GM23338 (cell line): ENCODE measurements around the gene AASDH. TPM values are rescaled to one million over a fixed set of nuclear protein-coding genes. Genes with fewer than 3 reads are reported as not detected.

Experiments used
- ATAC-seq: fragments of 200-7000 bp; cut with Tn5 transposase; 3 replicates; pipeline ENCODE4 v1.9.1; 2020
- DNase-seq: peaks from one replicate; pipeline ENCODE4 v3.0.0-alpha.2; 2015; ENCODE audit warnings: low spot score
- H2AFZ ChIP-seq: fragments of 200-600 bp; sonication (generic); 2 replicates; pipeline ENCODE4 v1.8.0; 2016; ENCODE audit warnings: antibody characterized with exemption, mild to moderate bottlenecking, moderate library complexity
- H3F3A ChIP-seq: fragments of 200-600 bp; sonication (generic); replicated peaks from 2 replicates; pipeline ENCODE4 v1.8.0; 2017; ENCODE audit warnings: antibody characterized with exemption, mixed run types, low read depth
- H3K27ac ChIP-seq: fragments of 200-600 bp; sonication (generic); 2 replicates; pipeline ENCODE4 v1.6.1; 2016; ENCODE audit warnings: low read depth
- H3K27me3 ChIP-seq: fragments of 200-600 bp; sonication (generic); 2 replicates; pipeline ENCODE4 v1.8.0; 2016; ENCODE audit warnings: mild to moderate bottlenecking, mixed run types, moderate library complexity; ENCODE audit not compliant: insufficient read depth
- H3K36me3 ChIP-seq: fragments of 200-600 bp; sonication (generic); 2 replicates; pipeline ENCODE4 v1.8.0; 2016; ENCODE audit warnings: mild to moderate bottlenecking; ENCODE audit not compliant: insufficient read depth
- H3K4me1 ChIP-seq: fragments of 200-600 bp; sonication (generic); 2 replicates; pipeline ENCODE4 v1.8.0; 2016; ENCODE audit warnings: mild to moderate bottlenecking, moderate library complexity; ENCODE audit not compliant: insufficient read depth
- H3K4me2 ChIP-seq: fragments of 200-600 bp; sonication (generic); 2 replicates; pipeline ENCODE4 v1.7.1; 2017; ENCODE audit warnings: mixed run types
- H3K4me3 ChIP-seq: fragments of 200-600 bp; sonication (generic); 2 replicates; pipeline ENCODE4 v1.6.1; 2016; ENCODE audit warnings: mixed run types
- H3K79me2 ChIP-seq: fragments of 200-600 bp; sonication (generic); replicated peaks from 2 replicates; pipeline ENCODE4 v1.8.0; 2017; ENCODE audit warnings: mild to moderate bottlenecking; ENCODE audit not compliant: insufficient read depth
- H3K9me2 ChIP-seq: fragments of 200-600 bp; sonication (generic); 2 replicates; pipeline ENCODE4 v1.8.0; 2017; ENCODE audit not compliant: insufficient read depth
- H4K20me1 ChIP-seq: fragments of 200-600 bp; sonication (generic); replicated peaks from 2 replicates; pipeline ENCODE4 v1.8.0; 2017; ENCODE audit warnings: mild to moderate bottlenecking; ENCODE audit not compliant: insufficient read depth
- H3K27ac Mint-ChIP-seq: 2 replicates; pipeline ENCODE4 v1.8.0; 2020; ENCODE audit warnings: inconsistent platforms, mild to moderate bottlenecking, moderate library complexity, mixed read lengths
- H3K27me3 Mint-ChIP-seq: 3 replicates; pipeline ENCODE4 v1.8.0; 2022; ENCODE audit warnings: low read depth, mild to moderate bottlenecking, moderate library complexity, mixed read lengths, inconsistent platforms; ENCODE audit not compliant: insufficient read depth, poor library complexity
- H3K36me3 Mint-ChIP-seq: 3 replicates; pipeline ENCODE4 v1.8.0; 2021; ENCODE audit warnings: low read depth, mild to moderate bottlenecking, inconsistent platforms, moderate library complexity, mixed read lengths
- H3K4me1 Mint-ChIP-seq: 3 replicates; pipeline ENCODE4 v1.8.0; 2020; ENCODE audit warnings: mild to moderate bottlenecking, inconsistent platforms, mixed read lengths
- H3K4me3 Mint-ChIP-seq: 3 replicates; pipeline ENCODE4 v1.8.0; 2021; ENCODE audit warnings: moderate library complexity, mild to moderate bottlenecking, inconsistent platforms, mixed read lengths
- H3K9me3 Mint-ChIP-seq: 3 replicates; pipeline ENCODE4 v1.8.0; 2020; ENCODE audit warnings: moderate library complexity, mild to moderate bottlenecking, inconsistent platforms, mixed read lengths
- CREB1 ChIP-seq: fragments of 250-450 bp; sonication (Bioruptor Pico); IDR thresholded peaks from 2 replicates; pipeline ENCODE4 v1.5.0; 2020; ENCODE audit warnings: low read depth, mild to moderate bottlenecking, moderate library complexity
- EZH2 ChIP-seq: fragments of 200-600 bp; sonication (generic); IDR thresholded peaks from one replicate; pipeline ENCODE4 v1.8.0; 2017; ENCODE audit warnings: antibody characterized with exemption, mild to moderate bottlenecking, low read depth; ENCODE audit not compliant: unreplicated experiment
- JUNB ChIP-seq: IDR thresholded peaks from one replicate; pipeline ENCODE4 v1.6.1; 2016; ENCODE audit warnings: antibody characterized with exemption; ENCODE audit not compliant: unreplicated experiment
- NANOG ChIP-seq: IDR thresholded peaks from 2 replicates; pipeline ENCODE4 v1.6.1; 2016; ENCODE audit warnings: antibody characterized with exemption, borderline replicate concordance
- POLR2AphosphoS5 ChIP-seq: IDR thresholded peaks from 2 replicates; pipeline ENCODE4 v1.6.1; 2016; ENCODE audit warnings: antibody characterized with exemption, low read depth
- STAT1 ChIP-seq: IDR thresholded peaks from one replicate; pipeline ENCODE4 v1.6.1; 2016; ENCODE audit warnings: antibody characterized with exemption; ENCODE audit not compliant: unreplicated experiment
- ZNF114 ChIP-seq: fragments of 250-450 bp; sonication (Bioruptor Pico); IDR thresholded peaks from 2 replicates; pipeline ENCODE4 v1.5.0; 2020; ENCODE audit warnings: mild to moderate bottlenecking, moderate library complexity
- ZNF331 ChIP-seq: fragments of 250-450 bp; sonication (Bioruptor Pico); IDR thresholded peaks from 2 replicates; pipeline ENCODE4 v1.5.0; 2020; ENCODE audit warnings: low read depth, mild to moderate bottlenecking, moderate library complexity
- polyA plus RNA-seq: library from polyadenylated mRNA; unstranded; fragments of >200 nt; fragmentation: Nextera tagmentation; extraction: Ambion mirVana; gene quantifications from 2 replicates; pipeline ENCODE4 v1.2.1, GENCODE V29; 2016
- total RNA-seq: library from RNA; depleted of rRNA; stranded (reverse); fragments of >200 nt; shearing (Covaris generic); gene quantifications from 2 replicates; pipeline ENCODE4 v1.2.3, GENCODE V29; 2014
- TF ChIP-seq, protein P1 (sequence below): IDR thresholded peaks from one replicate; pipeline ENCODE4 v1.6.1; 2018; ENCODE audit warnings: antibody characterized with exemption; ENCODE audit not compliant: unreplicated experiment
- TF ChIP-seq, protein P2 (sequence below): fragments of 250-450 bp; sonication (Bioruptor Pico); IDR thresholded peaks from 2 replicates; pipeline ENCODE4 v1.5.0; 2020; ENCODE audit warnings: mild to moderate bottlenecking, moderate library complexity
- TF ChIP-seq, protein P3 (sequence below), 2 experiments: fragments of 200-600 bp in 1 of 2; sonication (generic) in 1 of 2; conservative IDR thresholded peaks; 2 replicates each; pipeline versions ENCODE4 v1.5.1 to v1.6.1; 2016 to 2017; ENCODE audit warnings: antibody characterized with exemption in 2 of 2, low read depth in 2 of 2, mild to moderate bottlenecking in 2 of 2, moderate library complexity in 1 of 2

Gene AASDH
- total and polyA plus RNA-seq, 2 experiments from 2014 or later = 12.2 to 35.6 TPM

DNA sequence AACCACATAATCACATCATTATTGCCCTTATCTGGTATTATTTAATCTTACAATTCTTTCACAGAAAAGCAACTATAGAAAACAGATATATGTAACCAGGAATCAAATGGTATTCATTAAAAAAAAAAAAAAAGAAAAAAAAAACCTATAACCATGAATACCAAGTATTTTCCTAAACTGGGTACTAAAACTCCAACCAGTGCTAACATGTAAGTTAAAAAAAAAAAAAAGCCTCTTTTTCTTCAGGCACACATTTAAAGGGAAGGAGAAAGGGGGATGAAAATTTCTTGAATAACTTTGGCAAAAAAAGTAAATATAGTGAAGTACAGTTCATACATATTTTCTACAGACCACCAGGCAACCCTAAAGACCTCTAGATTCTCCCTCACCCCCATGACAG lies 46.0 kb upstream of the AASDH start:
- H3K4me3 Mint-ChIP-seq = peak overlapping the region; percentile 99
- H2AFZ ChIP-seq = no peak overlapping the region
- H4K20me1 ChIP-seq = peaks cover 46% of the 10 kb centered on the region
- no peaks in the 10 kb centered on the region for H3K27me3 ChIP-seq
- H3K79me2 ChIP-seq = peaks cover 92% of the 10 kb centered on the region
- H3K27ac ChIP-seq = no peak overlapping the region
- ATAC-seq (no peak), DNase-seq (no peak)
- H3K27me3 Mint-ChIP-seq = peaks cover 17% of the 10 kb centered on the region
- H3K36me3 Mint-ChIP-seq = peaks cover 28% of the 10 kb centered on the region
- H3F3A ChIP-seq = no peaks in the 10 kb centered on the region
- H3K36me3 ChIP-seq = no peaks in the 10 kb centered on the region
- peaks cover 3% of the 10 kb centered on the region; the same call in 1 of the 3 replicates for H3K9me3 Mint-ChIP-seq
- peaks cover 23% of the 10 kb centered on the region for H3K4me1 ChIP-seq
- H3K4me2 ChIP-seq = peak overlapping the region; percentile 77
- H3K4me3 ChIP-seq = peak overlapping the region; percentile 99
- TF ChIP-seq CREB1 (no peak), ZNF114 (no peak)
- peaks cover 28% of the 10 kb centered on the region for H3K4me1 Mint-ChIP-seq
- peak overlapping the region; percentile 44; the same call in 1 of the 2 replicates for H3K27ac Mint-ChIP-seq
- no peaks in the 10 kb centered on the region for H3K9me2 ChIP-seq

DNA sequence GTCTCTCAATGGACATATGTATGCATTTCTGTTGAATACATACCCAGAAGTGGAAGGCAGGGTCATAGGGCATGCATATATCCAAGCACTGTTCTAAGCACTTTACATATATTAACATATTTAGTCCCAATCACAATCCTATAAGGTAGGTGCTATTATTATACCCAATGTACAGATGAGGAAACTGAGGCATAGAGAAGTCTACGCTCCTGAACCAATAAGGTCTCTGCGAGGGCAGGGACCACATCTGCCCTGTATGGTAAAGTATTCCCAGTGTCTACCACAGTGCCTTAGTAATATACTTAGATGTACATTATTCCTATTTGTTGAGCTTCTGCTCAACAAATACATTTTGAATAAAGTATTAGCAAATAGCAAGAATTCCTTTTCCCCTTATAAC lies 42.9 kb upstream of the AASDH start:
- Histone ChIP-seq H3K27ac (no peak overlapping the region), H3K27me3 (no peaks in the 10 kb centered on the region), H3K4me3 (no peak overlapping the region), H3K36me3 (no peaks in the 10 kb centered on the region), H3F3A (no peaks in the 10 kb centered on the region), H4K20me1 (peaks cover 37% of the 10 kb centered on the region), H3K4me2 (no peak overlapping the region), H3K9me2 (no peaks in the 10 kb centered on the region), H3K79me2 (peaks cover 100% of the 10 kb centered on the region), H3K4me1 (peaks cover 24% of the 10 kb centered on the region), H2AFZ (no peak overlapping the region)
- Mint-ChIP-seq H3K36me3 (peaks cover 40% of the 10 kb centered on the region), H3K4me1 (peaks cover 38% of the 10 kb centered on the region), H3K9me3 (peaks cover 3% of the 10 kb centered on the region; the same call in 2 of the 3 replicates), H3K27ac (no peak overlapping the region), H3K27me3 (peaks cover 3% of the 10 kb centered on the region), H3K4me3 (no peak overlapping the region)
- DNase-seq (no peak), ATAC-seq (no peak)
- TF ChIP-seq, protein P1, sequence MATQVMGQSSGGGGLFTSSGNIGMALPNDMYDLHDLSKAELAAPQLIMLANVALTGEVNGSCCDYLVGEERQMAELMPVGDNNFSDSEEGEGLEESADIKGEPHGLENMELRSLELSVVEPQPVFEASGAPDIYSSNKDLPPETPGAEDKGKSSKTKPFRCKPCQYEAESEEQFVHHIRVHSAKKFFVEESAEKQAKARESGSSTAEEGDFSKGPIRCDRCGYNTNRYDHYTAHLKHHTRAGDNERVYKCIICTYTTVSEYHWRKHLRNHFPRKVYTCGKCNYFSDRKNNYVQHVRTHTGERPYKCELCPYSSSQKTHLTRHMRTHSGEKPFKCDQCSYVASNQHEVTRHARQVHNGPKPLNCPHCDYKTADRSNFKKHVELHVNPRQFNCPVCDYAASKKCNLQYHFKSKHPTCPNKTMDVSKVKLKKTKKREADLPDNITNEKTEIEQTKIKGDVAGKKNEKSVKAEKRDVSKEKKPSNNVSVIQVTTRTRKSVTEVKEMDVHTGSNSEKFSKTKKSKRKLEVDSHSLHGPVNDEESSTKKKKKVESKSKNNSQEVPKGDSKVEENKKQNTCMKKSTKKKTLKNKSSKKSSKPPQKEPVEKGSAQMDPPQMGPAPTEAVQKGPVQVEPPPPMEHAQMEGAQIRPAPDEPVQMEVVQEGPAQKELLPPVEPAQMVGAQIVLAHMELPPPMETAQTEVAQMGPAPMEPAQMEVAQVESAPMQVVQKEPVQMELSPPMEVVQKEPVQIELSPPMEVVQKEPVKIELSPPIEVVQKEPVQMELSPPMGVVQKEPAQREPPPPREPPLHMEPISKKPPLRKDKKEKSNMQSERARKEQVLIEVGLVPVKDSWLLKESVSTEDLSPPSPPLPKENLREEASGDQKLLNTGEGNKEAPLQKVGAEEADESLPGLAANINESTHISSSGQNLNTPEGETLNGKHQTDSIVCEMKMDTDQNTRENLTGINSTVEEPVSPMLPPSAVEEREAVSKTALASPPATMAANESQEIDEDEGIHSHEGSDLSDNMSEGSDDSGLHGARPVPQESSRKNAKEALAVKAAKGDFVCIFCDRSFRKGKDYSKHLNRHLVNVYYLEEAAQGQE = no peak
- TF ChIP-seq EZH2 (no peak), CREB1 (no peak), JUNB (no peak), STAT1 (no peak), NANOG (no peak), ZNF331 (CRISPR knock-in tag) (no peak), ZNF114 (no peak), POLR2AphosphoS5 (no peak)
- TF ChIP-seq, protein P2, sequence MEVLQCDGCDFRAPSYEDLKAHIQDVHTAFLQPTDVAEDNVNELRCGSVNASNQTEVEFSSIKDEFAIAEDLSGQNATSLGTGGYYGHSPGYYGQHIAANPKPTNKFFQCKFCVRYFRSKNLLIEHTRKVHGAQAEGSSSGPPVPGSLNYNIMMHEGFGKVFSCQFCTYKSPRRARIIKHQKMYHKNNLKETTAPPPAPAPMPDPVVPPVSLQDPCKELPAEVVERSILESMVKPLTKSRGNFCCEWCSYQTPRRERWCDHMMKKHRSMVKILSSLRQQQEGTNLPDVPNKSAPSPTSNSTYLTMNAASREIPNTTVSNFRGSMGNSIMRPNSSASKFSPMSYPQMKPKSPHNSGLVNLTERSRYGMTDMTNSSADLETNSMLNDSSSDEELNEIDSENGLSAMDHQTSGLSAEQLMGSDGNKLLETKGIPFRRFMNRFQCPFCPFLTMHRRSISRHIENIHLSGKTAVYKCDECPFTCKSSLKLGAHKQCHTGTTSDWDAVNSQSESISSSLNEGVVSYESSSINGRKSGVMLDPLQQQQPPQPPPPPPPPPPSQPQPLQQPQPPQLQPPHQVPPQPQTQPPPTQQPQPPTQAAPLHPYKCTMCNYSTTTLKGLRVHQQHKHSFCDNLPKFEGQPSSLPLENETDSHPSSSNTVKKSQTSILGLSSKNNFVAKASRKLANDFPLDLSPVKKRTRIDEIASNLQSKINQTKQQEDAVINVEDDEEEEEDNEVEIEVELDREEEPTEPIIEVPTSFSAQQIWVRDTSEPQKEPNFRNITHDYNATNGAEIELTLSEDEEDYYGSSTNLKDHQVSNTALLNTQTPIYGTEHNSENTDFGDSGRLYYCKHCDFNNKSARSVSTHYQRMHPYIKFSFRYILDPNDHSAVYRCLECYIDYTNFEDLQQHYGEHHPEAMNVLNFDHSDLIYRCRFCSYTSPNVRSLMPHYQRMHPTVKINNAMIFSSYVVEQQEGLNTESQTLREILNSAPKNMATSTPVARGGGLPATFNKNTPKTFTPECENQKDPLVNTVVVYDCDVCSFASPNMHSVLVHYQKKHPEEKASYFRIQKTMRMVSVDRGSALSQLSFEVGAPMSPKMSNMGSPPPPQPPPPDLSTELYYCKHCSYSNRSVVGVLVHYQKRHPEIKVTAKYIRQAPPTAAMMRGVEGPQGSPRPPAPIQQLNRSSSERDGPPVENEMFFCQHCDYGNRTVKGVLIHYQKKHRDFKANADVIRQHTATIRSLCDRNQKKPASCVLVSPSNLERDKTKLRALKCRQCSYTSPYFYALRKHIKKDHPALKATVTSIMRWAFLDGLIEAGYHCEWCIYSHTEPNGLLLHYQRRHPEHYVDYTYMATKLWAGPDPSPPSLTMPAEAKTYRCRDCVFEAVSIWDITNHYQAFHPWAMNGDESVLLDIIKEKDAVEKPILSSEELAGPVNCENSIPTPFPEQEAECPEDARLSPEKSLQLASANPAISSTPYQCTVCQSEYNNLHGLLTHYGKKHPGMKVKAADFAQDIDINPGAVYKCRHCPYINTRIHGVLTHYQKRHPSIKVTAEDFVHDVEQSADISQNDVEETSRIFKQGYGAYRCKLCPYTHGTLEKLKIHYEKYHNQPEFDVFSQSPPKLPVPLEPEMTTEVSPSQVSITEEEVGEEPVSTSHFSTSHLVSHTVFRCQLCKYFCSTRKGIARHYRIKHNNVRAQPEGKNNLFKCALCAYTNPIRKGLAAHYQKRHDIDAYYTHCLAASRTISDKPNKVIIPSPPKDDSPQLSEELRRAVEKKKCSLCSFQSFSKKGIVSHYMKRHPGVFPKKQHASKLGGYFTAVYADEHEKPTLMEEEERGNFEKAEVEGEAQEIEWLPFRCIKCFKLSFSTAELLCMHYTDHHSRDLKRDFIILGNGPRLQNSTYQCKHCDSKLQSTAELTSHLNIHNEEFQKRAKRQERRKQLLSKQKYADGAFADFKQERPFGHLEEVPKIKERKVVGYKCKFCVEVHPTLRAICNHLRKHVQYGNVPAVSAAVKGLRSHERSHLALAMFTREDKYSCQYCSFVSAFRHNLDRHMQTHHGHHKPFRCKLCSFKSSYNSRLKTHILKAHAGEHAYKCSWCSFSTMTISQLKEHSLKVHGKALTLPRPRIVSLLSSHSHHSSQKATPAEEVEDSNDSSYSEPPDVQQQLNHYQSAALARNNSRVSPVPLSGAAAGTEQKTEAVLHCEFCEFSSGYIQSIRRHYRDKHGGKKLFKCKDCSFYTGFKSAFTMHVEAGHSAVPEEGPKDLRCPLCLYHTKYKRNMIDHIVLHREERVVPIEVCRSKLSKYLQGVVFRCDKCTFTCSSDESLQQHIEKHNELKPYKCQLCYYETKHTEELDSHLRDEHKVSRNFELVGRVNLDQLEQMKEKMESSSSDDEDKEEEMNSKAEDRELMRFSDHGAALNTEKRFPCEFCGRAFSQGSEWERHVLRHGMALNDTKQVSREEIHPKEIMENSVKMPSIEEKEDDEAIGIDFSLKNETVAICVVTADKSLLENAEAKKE (CRISPR knock-in tag) = no peak
- TF ChIP-seq, protein P3, sequence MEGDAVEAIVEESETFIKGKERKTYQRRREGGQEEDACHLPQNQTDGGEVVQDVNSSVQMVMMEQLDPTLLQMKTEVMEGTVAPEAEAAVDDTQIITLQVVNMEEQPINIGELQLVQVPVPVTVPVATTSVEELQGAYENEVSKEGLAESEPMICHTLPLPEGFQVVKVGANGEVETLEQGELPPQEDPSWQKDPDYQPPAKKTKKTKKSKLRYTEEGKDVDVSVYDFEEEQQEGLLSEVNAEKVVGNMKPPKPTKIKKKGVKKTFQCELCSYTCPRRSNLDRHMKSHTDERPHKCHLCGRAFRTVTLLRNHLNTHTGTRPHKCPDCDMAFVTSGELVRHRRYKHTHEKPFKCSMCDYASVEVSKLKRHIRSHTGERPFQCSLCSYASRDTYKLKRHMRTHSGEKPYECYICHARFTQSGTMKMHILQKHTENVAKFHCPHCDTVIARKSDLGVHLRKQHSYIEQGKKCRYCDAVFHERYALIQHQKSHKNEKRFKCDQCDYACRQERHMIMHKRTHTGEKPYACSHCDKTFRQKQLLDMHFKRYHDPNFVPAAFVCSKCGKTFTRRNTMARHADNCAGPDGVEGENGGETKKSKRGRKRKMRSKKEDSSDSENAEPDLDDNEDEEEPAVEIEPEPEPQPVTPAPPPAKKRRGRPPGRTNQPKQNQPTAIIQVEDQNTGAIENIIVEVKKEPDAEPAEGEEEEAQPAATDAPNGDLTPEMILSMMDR (conservative IDR thresholded peaks at IDR 0.05; ENCODE audit: low read depth in 2 of 2) = no peak
